HUES48 (cell line): ENCODE results near the gene TDRD12.

Experiments
- H3K27ac ChIP-seq: one replicate; pipeline ENCODE4 v1.7.0; 2013; ENCODE audit warnings: low read depth, low read length, inconsistent platforms
- H3K27me3 ChIP-seq: 2 replicates; pipeline ENCODE4 v1.6.1; 2013; ENCODE audit warnings: mild to moderate bottlenecking, low read length; ENCODE audit not compliant: control insufficient read depth, insufficient read depth
- H3K36me3 ChIP-seq: 2 replicates; pipeline ENCODE4 v1.6.1; 2013; ENCODE audit warnings: low read length; ENCODE audit not compliant: control insufficient read depth, insufficient read depth
- H3K4me1 ChIP-seq: 2 replicates; pipeline ENCODE4 v1.6.1; 2013; ENCODE audit warnings: mild to moderate bottlenecking, low read length; ENCODE audit not compliant: control insufficient read depth, insufficient read depth
- H3K4me3 ChIP-seq: 2 replicates; pipeline ENCODE4 v1.5.1; 2013; ENCODE audit warnings: mild to moderate bottlenecking, low read depth, low read length
- H3K9ac ChIP-seq: 2 replicates; pipeline ENCODE4 v1.6.1; 2013; ENCODE audit warnings: mild to moderate bottlenecking, low read depth, low read length, moderate library complexity
- H3K9me3 ChIP-seq: 2 replicates; pipeline ENCODE4 v1.6.1; 2013; ENCODE audit warnings: low read length; ENCODE audit not compliant: control insufficient read depth, insufficient read depth

TDRD12 gene

DNA sequence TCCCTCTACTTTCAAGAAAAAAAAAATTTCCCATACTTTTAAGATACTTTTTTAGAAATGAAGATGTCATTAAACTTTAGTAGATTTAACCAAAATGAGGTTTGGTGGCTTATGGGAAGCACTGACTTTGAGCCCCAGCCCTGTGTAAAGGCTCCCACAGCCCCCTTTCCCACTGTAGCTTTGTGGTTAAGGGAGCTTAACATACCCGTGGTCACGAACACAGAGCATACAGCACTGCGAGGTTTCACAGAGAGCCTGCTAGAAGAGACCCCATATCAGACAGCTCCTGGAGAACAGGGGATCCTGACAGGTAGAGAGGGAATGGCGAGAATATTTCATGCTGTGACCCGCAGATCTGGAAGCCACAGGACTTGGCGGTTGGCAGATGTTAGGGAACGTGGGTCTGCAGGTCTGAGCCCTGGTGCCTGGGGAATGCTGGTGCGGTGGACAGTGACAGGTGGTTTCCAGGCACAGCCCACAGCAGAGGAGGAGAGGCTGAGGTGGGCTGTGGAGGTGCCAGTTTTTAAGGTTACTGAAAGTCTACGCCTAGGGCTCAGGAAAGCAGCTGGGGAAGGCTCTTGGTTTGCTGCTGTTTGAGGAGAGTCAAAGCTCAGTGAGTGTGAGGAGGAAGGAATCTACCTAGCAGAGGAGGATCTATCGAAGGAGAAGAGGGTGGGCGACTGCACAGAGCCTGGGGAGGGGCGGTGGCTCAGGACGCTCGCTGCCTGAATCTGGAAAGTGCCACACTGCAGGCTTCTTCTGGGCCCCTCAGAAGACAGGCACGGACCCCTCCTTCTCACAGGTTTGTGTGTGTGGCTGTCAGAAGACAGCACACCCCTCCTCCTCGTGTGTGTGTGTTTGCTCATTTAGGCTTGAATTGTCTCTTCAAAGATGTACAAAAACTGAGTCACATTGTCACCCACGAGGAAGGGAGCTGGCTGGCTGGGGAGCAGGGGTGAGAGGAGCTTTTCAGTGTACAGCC, 100.1 kb downstream of the TDRD12 start:
- Histone ChIP-seq H3K9me3 (no peaks in the 10 kb centered on the region), H3K36me3 (no peaks in the 10 kb centered on the region), H3K27ac (no peak overlapping the region), H3K4me1 (peaks cover 19% of the 10 kb centered on the region), H3K9ac (no peak overlapping the region), H3K27me3 (no peaks in the 10 kb centered on the region), H3K4me3 (no peak overlapping the region)

DNA sequence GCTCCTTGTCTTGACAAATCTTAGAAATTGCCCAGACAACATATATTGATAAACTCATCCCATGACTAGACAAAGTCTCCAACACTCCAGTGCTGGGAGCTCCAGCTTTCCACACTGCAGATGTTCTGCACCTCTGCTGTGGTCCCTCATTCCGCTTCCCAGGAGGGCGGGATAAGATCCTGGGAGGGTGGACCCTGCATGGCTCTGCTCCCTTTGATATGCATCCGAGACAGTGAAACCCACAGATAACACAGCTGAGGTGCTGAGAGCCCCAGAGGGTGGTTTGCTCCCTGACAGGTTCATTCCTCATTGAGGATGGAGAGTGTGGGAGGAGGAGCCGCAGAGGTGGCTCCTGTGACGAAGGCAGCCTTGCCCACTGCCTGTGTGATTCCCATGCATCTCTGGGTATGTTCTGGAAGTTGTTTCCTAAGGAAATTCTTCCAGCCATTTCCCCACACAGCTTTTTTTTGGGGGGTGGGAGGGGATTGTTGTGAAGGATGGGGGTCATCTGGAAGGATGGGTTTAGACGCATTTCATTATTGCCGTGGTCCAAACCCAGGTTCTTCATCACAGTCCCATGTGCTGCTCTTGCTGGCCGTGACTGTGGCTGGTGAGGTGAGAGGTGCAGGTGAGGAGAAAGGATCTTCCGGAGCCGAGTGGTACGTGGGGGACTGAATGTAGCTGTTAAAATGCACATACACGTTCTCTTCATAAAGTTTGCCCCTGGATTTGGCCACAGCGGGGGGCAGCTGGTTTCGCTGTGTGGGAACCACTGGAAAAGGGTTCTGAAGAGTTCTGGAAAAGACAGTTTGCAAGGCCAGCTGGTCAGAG, 103.6 kb downstream of the TDRD12 start:
- no peak overlapping the region for H3K4me3 ChIP-seq
- no peaks in the 10 kb centered on the region for H3K9me3 ChIP-seq
- H3K9ac ChIP-seq = no peak overlapping the region
- no peaks in the 10 kb centered on the region for H3K36me3 ChIP-seq
- H3K27ac ChIP-seq = no peak overlapping the region
- no peaks in the 10 kb centered on the region for H3K27me3 ChIP-seq
- peaks cover 15% of the 10 kb centered on the region for H3K4me1 ChIP-seq

DNA sequence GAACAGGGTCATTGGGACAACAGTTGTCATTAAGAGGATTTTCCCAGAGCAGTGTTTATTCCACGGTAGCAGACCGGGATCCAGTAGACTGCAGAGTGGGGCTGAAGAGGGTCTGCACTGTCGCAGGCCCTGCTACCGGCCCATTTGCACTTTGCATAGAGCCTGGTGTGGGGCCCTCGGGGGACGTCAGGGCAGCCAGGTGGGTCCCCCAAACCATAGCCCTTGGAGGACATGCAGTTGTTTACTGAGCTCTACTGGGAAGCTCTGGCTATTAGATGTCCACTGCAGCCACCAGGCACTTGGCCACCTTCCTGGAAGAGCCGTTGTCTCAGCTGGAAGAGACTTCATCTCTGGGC, 104.2 kb downstream of the TDRD12 start:
- no peaks in the 10 kb centered on the region for H3K27me3 ChIP-seq
- peaks cover 20% of the 10 kb centered on the region for H3K4me1 ChIP-seq
- H3K9me3 ChIP-seq = no peaks in the 10 kb centered on the region
- no peak overlapping the region for H3K27ac ChIP-seq
- no peak overlapping the region for H3K4me3 ChIP-seq
- no peaks in the 10 kb centered on the region for H3K36me3 ChIP-seq
- no peak overlapping the region for H3K9ac ChIP-seq

DNA sequence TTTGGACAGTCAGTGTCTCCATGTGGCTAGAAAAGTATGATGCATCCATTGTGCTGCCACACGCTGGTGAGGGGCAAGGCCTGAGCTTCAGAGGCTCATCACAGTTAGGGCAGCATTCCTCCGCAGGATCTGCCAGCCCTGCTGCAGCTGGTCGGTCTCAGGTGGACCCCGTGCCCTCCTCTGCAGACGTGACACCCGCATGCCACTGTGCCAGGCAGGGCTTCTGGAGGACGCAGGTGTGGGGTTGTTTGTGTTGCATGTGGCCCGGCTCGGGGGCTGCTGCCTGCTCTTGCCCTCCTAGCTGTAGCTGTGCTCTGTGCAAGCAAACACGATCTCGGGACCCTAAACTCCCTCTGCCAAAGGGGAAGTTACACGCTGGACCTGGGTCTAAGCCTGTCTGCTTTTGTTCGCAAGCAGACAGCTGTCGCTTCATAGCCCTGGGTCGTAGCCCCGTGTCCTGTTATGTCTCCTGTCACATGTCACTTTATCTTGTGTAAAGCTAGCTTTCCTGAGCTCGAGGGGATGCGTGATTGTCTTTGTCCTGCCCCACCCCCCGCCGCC, 104.7 kb downstream of the TDRD12 start:
- no peak overlapping the region for H3K4me3 ChIP-seq
- H3K9ac ChIP-seq = no peak overlapping the region
- H3K36me3 ChIP-seq = no peaks in the 10 kb centered on the region
- H3K4me1 ChIP-seq = peaks cover 21% of the 10 kb centered on the region
- H3K9me3 ChIP-seq = no peaks in the 10 kb centered on the region
- no peak overlapping the region for H3K27ac ChIP-seq
- no peaks in the 10 kb centered on the region for H3K27me3 ChIP-seq

DNA sequence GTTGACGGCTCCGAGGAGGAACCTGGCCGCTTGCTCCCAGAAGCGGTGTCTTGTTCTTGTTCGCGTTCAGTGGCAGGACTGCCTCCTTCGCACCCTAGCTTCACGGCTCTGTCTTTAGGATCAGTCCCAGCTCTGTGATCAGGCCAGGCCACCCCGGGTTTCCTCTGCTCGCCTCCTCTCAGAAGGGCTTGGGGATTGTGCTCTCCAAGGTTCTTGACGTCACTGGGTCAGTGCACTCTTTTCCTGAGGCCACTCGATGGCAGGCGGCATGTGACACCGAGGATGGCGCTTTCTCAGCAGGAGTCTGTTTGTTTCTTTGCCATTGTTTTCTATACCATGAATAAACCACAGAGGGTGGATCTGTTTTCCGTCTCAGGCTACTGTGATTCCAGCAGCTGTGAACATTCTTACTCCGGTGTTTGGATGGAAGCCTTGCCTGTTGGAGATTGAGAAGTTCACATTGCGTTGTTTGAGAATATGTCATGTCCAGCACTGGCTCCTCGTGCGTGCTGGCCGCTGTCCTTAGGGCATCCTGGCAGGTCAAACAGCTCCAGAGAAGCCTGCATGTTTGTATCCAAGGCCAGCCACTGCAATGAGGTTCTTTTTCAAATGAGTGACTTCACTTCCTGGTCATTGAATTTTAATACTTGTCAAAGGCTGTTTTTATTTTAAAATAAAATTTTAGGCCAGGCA, 105.5 kb downstream of the TDRD12 start:
- Histone ChIP-seq H3K36me3 (no peaks in the 10 kb centered on the region), H3K4me1 (peaks cover 21% of the 10 kb centered on the region), H3K9ac (no peak overlapping the region), H3K9me3 (no peaks in the 10 kb centered on the region), H3K4me3 (no peak overlapping the region), H3K27me3 (no peaks in the 10 kb centered on the region), H3K27ac (no peak overlapping the region)

DNA sequence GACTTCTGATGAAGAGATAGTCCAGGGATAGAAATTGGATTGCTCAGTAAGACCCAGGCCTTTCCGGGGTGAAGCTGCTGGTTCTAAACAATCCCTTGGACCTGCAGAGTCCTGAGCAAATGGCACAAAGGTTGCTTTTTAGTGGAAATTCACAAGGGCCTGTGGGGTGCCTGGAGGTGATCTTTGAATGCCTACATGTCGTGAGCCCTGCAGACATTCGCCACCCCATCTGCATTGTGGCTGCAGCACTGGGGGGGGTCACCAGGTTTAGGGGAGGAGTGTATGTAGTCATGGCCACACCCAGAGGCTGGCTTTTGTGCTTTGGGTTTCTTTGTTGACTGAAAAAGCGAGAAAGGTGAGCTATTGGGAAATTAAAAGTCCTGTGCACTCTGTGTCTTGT, 108.6 kb downstream of the TDRD12 start:
- Histone ChIP-seq H3K9me3 (no peaks in the 10 kb centered on the region), H3K9ac (no peak overlapping the region), H3K36me3 (no peaks in the 10 kb centered on the region), H3K27me3 (no peaks in the 10 kb centered on the region), H3K4me1 (peaks cover 21% of the 10 kb centered on the region), H3K4me3 (no peak overlapping the region), H3K27ac (peak overlapping the region; percentile 43)

DNA sequence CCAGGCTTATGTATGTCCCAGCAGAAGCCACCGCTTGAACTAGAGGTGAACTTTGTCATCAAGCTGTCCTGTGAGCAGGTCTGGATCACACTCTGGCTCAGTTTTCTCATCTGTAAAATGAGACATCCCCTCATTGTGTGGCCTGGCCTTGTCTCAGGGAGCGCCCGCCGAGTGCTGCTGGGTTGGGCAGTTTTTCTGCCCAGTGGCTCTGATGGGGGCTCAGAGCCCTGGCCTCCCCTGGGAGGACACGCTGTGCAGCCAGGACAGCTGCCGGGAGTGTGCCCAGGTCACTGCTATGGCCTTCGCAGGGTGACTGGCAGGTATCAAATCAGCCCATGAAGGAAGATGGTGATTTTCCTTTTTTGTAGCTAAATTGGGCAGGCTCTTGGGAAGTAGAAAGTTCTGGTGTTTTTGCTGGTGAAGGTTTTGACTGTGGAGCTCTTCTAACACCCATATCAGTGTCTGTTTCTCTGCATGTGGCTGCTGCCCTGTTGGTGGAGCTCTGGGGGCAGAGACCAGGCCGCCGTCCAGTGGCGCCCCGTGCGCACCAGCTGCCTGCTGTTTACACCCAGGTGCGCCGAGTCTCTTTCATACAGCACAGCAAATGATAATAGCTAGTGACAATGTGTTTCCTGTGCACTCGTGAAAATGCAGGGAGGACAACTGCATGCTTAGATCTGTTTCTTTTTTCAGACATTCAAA, 109.2 kb downstream of the TDRD12 start:
- Histone ChIP-seq H3K36me3 (no peaks in the 10 kb centered on the region), H3K9ac (no peak overlapping the region), H3K4me3 (no peak overlapping the region), H3K9me3 (no peaks in the 10 kb centered on the region), H3K27me3 (no peaks in the 10 kb centered on the region), H3K4me1 (peaks cover 21% of the 10 kb centered on the region), H3K27ac (peak overlapping the region; percentile 4)

DNA sequence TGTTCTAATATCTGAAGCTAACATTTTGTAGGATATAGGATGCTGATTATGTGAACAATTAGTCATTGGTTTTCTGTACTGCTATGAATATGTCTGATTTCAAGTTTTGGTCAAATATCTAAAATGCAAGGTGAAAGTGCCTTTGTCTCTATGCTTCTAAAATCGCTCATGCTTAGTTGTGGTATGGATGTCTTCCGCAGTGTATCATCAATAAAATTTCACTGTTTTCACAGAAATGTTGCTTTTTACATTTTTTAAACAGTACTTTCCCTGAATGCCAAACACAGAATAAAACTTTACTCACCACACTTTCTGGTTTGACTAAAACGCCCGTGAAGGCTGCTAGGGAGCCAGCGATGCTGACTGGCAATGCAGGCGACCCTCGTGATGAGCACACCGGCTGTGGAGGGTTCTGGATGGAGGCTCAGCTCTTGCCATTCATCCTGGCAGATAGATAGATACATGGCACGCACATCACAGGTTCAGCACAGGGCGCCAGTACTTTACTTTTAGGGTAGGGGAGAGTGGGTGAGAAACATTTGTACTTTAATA, 109.9 kb downstream of the TDRD12 start:
- no peak overlapping the region for H3K4me3 ChIP-seq
- H3K4me1 ChIP-seq = peaks cover 18% of the 10 kb centered on the region
- H3K9ac ChIP-seq = no peak overlapping the region
- no peak overlapping the region for H3K27ac ChIP-seq
- no peaks in the 10 kb centered on the region for H3K27me3 ChIP-seq
- no peaks in the 10 kb centered on the region for H3K9me3 ChIP-seq
- no peaks in the 10 kb centered on the region for H3K36me3 ChIP-seq

DNA sequence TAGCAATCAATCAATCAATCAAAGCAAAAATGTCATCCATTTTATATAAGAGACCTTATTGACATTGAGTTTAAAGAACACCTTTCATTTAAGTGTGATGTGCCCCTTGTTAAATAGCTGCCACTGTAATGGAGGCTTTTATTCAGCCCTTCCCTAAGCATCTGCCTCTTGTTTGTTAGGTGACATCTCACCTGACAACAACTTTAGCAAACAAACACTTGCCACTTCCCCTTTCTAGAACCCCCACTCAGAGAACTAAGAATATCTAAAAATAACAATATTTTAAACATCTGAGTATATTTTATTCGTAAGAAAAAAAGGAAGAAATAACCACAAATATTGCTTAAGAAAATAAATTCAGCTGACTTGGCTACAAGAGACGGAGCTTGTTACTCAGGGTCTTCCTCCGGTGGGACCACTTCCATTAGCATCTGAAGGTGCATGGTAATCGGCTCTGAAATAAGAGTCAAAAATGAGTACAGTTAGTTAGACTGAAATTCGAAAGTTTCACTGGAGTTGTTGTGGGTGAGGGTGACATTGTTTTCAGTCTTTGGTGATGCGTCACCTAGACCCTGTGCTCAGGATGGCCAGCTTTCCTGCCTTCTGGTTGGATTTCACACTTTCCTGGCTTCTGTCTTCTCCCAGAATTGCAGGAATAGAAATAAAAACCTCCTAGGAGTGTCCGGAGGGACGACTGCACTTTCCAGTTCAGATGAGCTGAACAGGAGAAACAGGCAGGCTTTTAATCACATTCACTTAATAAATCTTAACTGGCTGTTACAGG, 110.9 kb downstream of the TDRD12 start:
- Histone ChIP-seq H3K9me3 (no peaks in the 10 kb centered on the region), H3K4me1 (peaks cover 10% of the 10 kb centered on the region), H3K27ac (no peak overlapping the region), H3K9ac (no peak overlapping the region), H3K36me3 (no peaks in the 10 kb centered on the region), H3K4me3 (no peak overlapping the region), H3K27me3 (no peaks in the 10 kb centered on the region)
